Neural progenitor cell (in vitro differentiated cells): ENCODE results near the gene DDX50.
"Not testable (repeated sequence)": the region's sequence is repeated elsewhere in the genome, so short reads cannot be mapped to it uniquely, and the experiment has no call there.

ENCODE experiments used
- CTCF ChIP-seq: fragments of 200-600 bp; sonication (generic); IDR thresholded peaks from 2 replicates; pipeline ENCODE4 v1.5.1; 2017; ENCODE audit warnings: antibody characterized with exemption, mild to moderate bottlenecking
- EZH2 ChIP-seq: fragments of 200-600 bp; sonication (generic); IDR thresholded peaks from 2 replicates; pipeline ENCODE4 v1.6.1; 2017; ENCODE audit warnings: antibody characterized with exemption, mild to moderate bottlenecking, moderate library complexity
- EZH2phosphoT487 ChIP-seq: fragments of 200-600 bp; sonication (generic); IDR thresholded peaks from 2 replicates; pipeline ENCODE4 v1.6.1; 2017; ENCODE audit warnings: antibody characterized with exemption

- not testable (repeated sequence) for TF ChIP-seq CTCF, EZH2, EZH2phosphoT487
These were observed 39.8 kb downstream of the DDX50 start for GRCh38 chr10:68940917-68941316.
